Heart left ventricle (tissue), 16 donors: ENCODE results near the gene RND2. TPM values are rescaled to one million over a fixed set of nuclear protein-coding genes. Genes with fewer than 3 reads are reported as not detected.

Experiments used
- ATAC-seq, 4 donors: fragments of 200-7000 bp; cut with Tn5 transposase; one replicate each; pipeline ENCODE4 v1.9.1; 2020 to 2022; ENCODE audit warnings: moderate library complexity in 4 of 4, mild to moderate bottlenecking in 3 of 4, moderate number of reproducible peaks in 1 of 4
- DNase-seq, 5 donors: peaks; one replicate each; pipeline ENCODE4 v3.0.0-alpha.2; 2020
- H3K27ac ChIP-seq, 12 donors: fragments of 200-600 bp; sonication (generic) in 4 of 12; one replicate each; pipeline versions ENCODE4 v1.5.0 to v1.8.0; 2016 to 2022; ENCODE audit warnings: mild to moderate bottlenecking in 2 of 12
- H3K27me3 ChIP-seq, 9 donors: fragments of 200-600 bp; sonication (generic) in 2 of 9; one replicate each; pipeline versions ENCODE4 v1.5.1 to v1.8.0; 2016 to 2022; ENCODE audit warnings: mild to moderate bottlenecking in 3 of 9
- H3K36me3 ChIP-seq, 9 donors: fragments of 200-600 bp; sonication (generic) in 2 of 9; one replicate each; pipeline versions ENCODE4 v1.5.0 to v1.8.0; 2018 to 2022; ENCODE audit warnings: mild to moderate bottlenecking in 2 of 9
- H3K4me1 ChIP-seq, 12 donors: fragments of 200-600 bp; sonication (generic) in 4 of 12; one replicate each; pipeline versions ENCODE4 v1.5.0 to v1.8.0; 2016 to 2022; ENCODE audit warnings: mild to moderate bottlenecking in 3 of 12
- H3K4me3 ChIP-seq, 12 donors: fragments of 200-600 bp; sonication (generic) in 4 of 12; one replicate each; pipeline versions ENCODE4 v1.5.0 to v1.8.0; 2017 to 2022; ENCODE audit warnings: mild to moderate bottlenecking in 9 of 12, moderate library complexity in 4 of 12
- H3K9me3 ChIP-seq, 12 donors: fragments of 200-600 bp; sonication (generic) in 4 of 12; one replicate each; pipeline versions ENCODE4 v1.5.0 to v1.8.0; 2016 to 2022; ENCODE audit warnings: mild to moderate bottlenecking in 1 of 12
- POLR2A ChIP-seq, 2 donors: fragments of 450-650 bp; IDR thresholded peaks; one replicate each; pipeline ENCODE4 v1.6.1; 2017; ENCODE audit warnings: antibody characterized with exemption in 2 of 2, mild to moderate bottlenecking in 2 of 2, moderate library complexity in 2 of 2
- WGBS, 4 donors: extraction: QIAGEN DNeasy Blood & Tissue Kit in 2 of 4; methylation state at CpG; one replicate each; pipeline versions ENCODE4 v1.1.5 to v1.1.7; 2013 to 2018; 5-methylcytosine and 5-hydroxymethylcytosine counted together
- intact Hi-C, 10 donors: fragments of 100-400 bp; cut with DNase I; formaldehyde crosslinking; loops; one replicate each; pipeline versions ENCODE4 v1.11.1 to v1.14.2; 2022
- polyA plus RNA-seq, 2 donors: library from polyadenylated mRNA; stranded (reverse); fragments of 200-250 nt; gene quantifications; one replicate each; pipeline ENCODE4 v1.2.3, GENCODE V29; 2013
- total RNA-seq, 9 donors: library from RNA; depleted of rRNA in 2 of 9; stranded (reverse); fragments of >200 nt in 2 of 9; fragmentation: NEBNext Ultra II Directional in 3 of 9; extraction: Animal tissue kit (Norgen Biotek cat#: 25700) in 3 of 9; gene quantifications; one replicate each; pipeline versions ENCODE4 v1.1.0 to v1.2.4, GENCODE V29; 2016 to 2023
- TF ChIP-seq, protein P1 (sequence below), 12 donors: fragments of 200-600 bp; sonication (generic) in 4 of 12; IDR thresholded peaks; one replicate each; pipeline versions ENCODE4 v1.5.0 to v1.8.0; 2018 to 2022; ENCODE audit warnings: antibody characterized with exemption in 12 of 12, mild to moderate bottlenecking in 5 of 12
- donor health status: ischemic (EF 13 %, LVEDD 7.1; RV severe dilation, severe dysfunction).
- donor health status: healthy with polysubstance abuse.
- donor health status: DM: no; HTN: yes; CAD: no.
- donor health status: DM: no; HTN: no; CAD: no.
- donor health status: ischemic (EF 25% LVEDD 6.9; RV normal size, moderate dysfunction).
- donor health status: ischemic (EF 25% LVEDD 5.7; RV mildly dilated, moderate dysfunction).
- donor health status: healthy.
- donor health status: DM: yes; HTN: yes; CAD: no.
- donor health status: ischemic (EF 35%, LVEDD 5.7; RV mildly dilated, moderate dysfunction).
- donor health status: nonischemic (EF 11% LVEDD 7.7; RV severe dilation, severe dysfunction).
- donor health status: DM: yes; HTN: yes; CAD: no.
- donor health status: PGD.
- donor health status: ischemic (EF 29% LVEDD 5.4; RV normal size, mild dysfunction).
- donor health status: nonischemic (EF 23%, LVEDD 6.1; RV moderate dilation, normal function).

RND2 gene
- total and polyA plus RNA-seq, 11 donors, result 0.10 to 1.6 (median 0.56) TPM

DNA sequence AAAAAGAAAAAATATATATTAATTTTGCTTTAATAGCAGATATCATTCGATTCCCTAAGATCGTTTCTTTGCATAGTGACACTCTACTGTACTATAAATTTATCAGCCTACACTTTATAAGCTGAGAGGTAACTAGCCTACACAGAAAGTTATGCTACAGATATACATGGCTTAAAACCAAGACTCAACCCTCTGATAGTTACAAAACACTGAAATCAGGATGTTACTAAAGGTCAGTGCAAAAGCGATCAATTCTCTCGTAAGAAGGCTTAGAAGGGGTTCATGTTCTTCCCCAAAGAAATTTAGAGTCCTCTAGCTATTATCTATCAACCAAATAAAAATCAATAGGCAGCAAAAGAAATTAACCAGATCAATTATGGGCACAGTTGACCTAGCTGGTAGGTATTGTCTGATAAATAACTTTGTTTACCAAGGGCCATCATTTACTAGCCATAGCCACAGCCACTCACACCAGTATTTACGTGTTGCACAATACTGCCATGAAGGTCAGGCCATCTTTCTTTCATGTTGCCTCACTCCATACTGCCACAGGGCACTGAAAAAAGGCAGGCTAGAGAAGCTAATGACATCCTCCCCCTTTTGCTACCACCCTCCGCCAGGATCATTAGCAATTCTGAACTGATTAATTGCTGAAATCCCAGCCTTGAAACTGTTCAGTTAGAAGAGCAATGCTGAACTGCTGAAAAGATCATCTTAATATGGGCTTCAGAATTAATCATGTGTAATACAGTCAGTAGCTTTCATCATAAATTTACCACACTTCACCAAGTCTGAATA, 43.7 kb downstream of the RND2 start:
- peak overlapping the region in 8 of 12 donors; percentile 8 to 72 (median 46) for H3K27ac ChIP-seq
- ATAC-seq (peak; percentile 49 to 82 (median 70)), DNase-seq (no peak)
- H3K36me3 ChIP-seq, result peaks cover 0 to 11% (median 0%) of the 10 kb centered on the region in 9 donors
- TF ChIP-seq POLR2A (IDR thresholded peaks at IDR 0.05), result no peak
- TF ChIP-seq, protein P1, sequence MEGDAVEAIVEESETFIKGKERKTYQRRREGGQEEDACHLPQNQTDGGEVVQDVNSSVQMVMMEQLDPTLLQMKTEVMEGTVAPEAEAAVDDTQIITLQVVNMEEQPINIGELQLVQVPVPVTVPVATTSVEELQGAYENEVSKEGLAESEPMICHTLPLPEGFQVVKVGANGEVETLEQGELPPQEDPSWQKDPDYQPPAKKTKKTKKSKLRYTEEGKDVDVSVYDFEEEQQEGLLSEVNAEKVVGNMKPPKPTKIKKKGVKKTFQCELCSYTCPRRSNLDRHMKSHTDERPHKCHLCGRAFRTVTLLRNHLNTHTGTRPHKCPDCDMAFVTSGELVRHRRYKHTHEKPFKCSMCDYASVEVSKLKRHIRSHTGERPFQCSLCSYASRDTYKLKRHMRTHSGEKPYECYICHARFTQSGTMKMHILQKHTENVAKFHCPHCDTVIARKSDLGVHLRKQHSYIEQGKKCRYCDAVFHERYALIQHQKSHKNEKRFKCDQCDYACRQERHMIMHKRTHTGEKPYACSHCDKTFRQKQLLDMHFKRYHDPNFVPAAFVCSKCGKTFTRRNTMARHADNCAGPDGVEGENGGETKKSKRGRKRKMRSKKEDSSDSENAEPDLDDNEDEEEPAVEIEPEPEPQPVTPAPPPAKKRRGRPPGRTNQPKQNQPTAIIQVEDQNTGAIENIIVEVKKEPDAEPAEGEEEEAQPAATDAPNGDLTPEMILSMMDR (IDR thresholded peaks at IDR 0.05), result no peak
- intact Hi-C loops, result no loop called here
- 92 to 96% (median 92%) methylated on average over 6 of the region's 6 CpGs for WGBS, 4 donors
- H3K4me3 ChIP-seq, result no peak overlapping the region
- no peaks in the 10 kb centered on the region for H3K27me3 ChIP-seq
- H3K9me3 ChIP-seq, result no peaks in the 10 kb centered on the region
- H3K4me1 ChIP-seq, result peaks cover 0 to 15% (median 0%) of the 10 kb centered on the region in 12 donors

DNA sequence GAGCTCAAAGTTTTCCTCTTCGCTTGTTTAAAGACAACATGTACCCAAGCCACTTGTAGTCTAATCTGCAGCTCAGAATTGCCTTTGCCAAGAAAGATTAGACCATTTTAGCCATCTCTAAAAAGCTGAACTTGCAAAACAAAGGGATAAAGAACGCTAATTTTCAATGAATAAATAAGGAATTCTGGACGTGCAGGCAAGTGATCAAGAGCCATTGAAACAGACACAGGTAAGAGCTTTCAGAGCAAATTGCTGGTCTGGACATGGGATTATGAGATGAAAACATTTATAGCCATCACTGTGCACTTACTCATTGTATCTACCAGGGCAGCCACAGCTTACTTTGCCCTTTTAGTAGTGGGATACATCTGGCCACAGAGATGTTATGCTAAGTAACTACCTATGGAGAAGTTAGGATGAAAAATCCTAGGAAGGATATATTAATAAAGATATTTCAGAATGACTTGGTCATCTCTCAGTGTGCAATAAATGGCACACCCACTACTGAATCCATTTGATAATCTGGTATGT, 44.4 kb downstream of the RND2 start:
- intact Hi-C loops, result no loop called here
- WGBS, 4 donors, result 61 to 73% (median 65%) methylated on average over 3 of the region's 3 CpGs
- Histone ChIP-seq H3K4me1 (peaks cover 0 to 15% (median 0%) of the 10 kb centered on the region in 12 donors), H3K36me3 (peaks cover 0 to 12% (median 0%) of the 10 kb centered on the region in 9 donors), H3K4me3 (no peak overlapping the region), H3K27ac (peak overlapping the region in 6 of 12 donors; percentile 17 to 60 (median 44)), H3K9me3 (no peaks in the 10 kb centered on the region), H3K27me3 (no peaks in the 10 kb centered on the region)
- no peak for TF ChIP-seq POLR2A (IDR thresholded peaks at IDR 0.05)
- TF ChIP-seq, protein P1 (IDR thresholded peaks at IDR 0.05), result no peak
- ATAC-seq (peak in 3 of 4 donors; percentile 73 to 87 (median 87)), DNase-seq (no peak)

DNA sequence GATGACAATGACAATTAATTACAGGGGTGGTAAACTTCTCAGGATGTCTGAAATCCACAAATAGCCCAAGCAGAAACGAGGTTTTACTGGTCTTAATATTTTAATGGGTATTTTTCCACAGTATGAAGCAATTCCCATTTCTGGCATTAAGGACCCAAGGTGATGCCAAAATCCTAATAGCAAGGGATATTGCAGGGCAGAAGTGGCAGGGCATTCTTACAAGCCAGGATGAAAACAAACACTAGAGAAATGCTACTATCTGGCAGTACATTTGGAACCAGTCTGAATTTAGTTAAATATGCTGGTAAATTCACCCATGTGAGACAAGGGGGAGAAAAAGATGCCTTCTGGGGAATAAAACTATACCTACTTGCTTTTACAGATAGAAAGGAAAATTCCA, 45.2 kb downstream of the RND2 start:
- H3K27me3 ChIP-seq, result no peaks in the 10 kb centered on the region
- no peak for ATAC-seq
- H3K36me3 ChIP-seq, result peaks cover 0 to 12% (median 0%) of the 10 kb centered on the region in 9 donors
- no peak overlapping the region for H3K4me3 ChIP-seq
- intact Hi-C loops, result no loop called here
- no peaks in the 10 kb centered on the region for H3K9me3 ChIP-seq
- H3K4me1 ChIP-seq, result peaks cover 0 to 15% (median 0%) of the 10 kb centered on the region in 12 donors
- 52 to 79% (median 74%) methylated on average over 1 of the region's 1 CpG for WGBS, 4 donors
- no peak overlapping the region for H3K27ac ChIP-seq
- DNase-seq, result no peak
- TF ChIP-seq, protein P1 (IDR thresholded peaks at IDR 0.05), result no peak
- no peak for TF ChIP-seq POLR2A (IDR thresholded peaks at IDR 0.05)

DNA sequence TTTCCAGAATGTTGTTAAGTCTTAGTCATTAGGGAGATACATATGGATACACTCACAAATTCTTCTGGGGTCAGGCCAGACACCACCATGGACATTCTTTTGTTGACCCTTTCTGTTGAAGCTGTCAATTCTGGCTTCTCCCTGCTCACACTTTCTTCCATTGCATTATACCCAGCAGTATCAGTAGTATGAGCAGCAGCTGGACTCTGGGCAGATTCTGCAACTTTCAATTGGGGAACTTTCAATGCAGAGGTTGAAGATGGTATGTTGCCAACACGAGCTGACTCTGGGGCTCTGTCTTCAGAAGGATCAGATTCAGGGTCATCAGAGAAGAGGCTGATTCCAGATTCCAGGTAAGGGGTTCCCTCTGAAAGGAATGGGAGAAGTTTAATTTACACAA, 45.8 kb downstream of the RND2 start:
- Histone ChIP-seq H3K4me1 (peaks cover 0 to 15% (median 0%) of the 10 kb centered on the region in 12 donors), H3K27ac (no peak overlapping the region), H3K4me3 (no peak overlapping the region), H3K9me3 (no peaks in the 10 kb centered on the region), H3K36me3 (peaks cover 0 to 12% (median 0%) of the 10 kb centered on the region in 9 donors), H3K27me3 (no peaks in the 10 kb centered on the region)
- no peak for DNase-seq
- WGBS, 4 donors, result 73 to 90% (median 79%) methylated on average over 1 of the region's 1 CpG
- intact Hi-C loops, result no loop called here
- ATAC-seq, result no peak
- TF ChIP-seq POLR2A (IDR thresholded peaks at IDR 0.05), result no peak
- TF ChIP-seq, protein P1 (IDR thresholded peaks at IDR 0.05), result no peak
